Activated CD8-positive, alpha-beta memory T cell treated with anti-CD3 and anti-CD28 coated beads, Interleukin-2, amount 50 U/mL, for 1 hour (primary cell): ENCODE data around the gene PMM2.
"Not testable (repeated sequence)": the region's sequence is repeated elsewhere in the genome, so short reads cannot be mapped to it uniquely, and the experiment has no call there.

Experiments used
- DNase-seq: peaks from one replicate; pipeline ENCODE4 v3.0.0-alpha.2; 2020; ENCODE audit errors: extremely low read depth

Gene PMM2

DNA sequence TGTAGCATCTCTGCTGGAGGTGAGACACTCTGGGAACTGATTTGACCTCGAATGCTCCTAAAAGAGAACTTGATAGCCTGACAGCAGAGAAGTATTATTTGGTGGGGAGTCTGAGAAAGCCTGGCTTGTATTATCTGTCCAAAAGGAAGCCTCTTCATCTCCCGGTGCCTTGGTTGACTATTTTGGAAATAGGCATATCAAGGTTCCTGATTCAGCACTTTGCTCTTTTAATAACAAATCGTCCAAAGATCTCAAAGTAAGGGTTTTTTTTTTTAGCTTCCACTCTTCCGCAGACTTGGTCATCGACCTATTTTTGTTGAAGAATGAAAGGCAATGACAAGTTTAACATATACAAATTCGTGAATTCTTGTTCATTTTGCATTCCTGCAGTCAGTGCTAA lies 15.0 kb upstream of the PMM2 start:
- DNase-seq: no peak

GRCh38 chr16:8785408-8785807 lies 12.2 kb upstream of the PMM2 start:
- DNase-seq: no peak

- not testable (repeated sequence) for DNase-seq
These were observed 11.3 kb upstream of the PMM2 start for GRCh38 chr16:8786316-8786715.

GRCh38 chr16:8788578-8789172 lies 9.0 kb upstream of the PMM2 start:
- no peak for DNase-seq

GRCh38 chr16:8795091-8795490 lies 2.5 kb upstream of the PMM2 start:
- no peak for DNase-seq

DNA sequence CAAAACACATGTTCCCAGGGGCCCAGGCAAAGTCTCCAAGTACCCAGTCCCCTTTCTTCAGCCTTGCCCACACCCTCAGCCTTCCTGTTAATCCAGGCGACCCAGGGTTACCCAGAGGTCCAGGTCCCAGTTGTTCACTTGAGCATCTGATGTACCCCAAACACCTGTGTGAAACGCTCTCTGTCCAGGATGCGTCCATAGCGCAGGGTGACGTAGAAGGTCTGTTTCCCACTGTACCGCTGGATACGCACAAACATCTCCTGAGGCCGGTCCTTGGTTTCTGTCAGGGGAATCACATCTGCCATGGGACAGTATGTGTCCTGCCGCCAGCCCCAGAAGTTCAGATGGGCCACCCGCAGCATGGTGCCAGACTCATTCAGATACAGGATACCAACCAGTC lies 1.8 kb upstream of the PMM2 start:
- DNase-seq: no peak

DNA sequence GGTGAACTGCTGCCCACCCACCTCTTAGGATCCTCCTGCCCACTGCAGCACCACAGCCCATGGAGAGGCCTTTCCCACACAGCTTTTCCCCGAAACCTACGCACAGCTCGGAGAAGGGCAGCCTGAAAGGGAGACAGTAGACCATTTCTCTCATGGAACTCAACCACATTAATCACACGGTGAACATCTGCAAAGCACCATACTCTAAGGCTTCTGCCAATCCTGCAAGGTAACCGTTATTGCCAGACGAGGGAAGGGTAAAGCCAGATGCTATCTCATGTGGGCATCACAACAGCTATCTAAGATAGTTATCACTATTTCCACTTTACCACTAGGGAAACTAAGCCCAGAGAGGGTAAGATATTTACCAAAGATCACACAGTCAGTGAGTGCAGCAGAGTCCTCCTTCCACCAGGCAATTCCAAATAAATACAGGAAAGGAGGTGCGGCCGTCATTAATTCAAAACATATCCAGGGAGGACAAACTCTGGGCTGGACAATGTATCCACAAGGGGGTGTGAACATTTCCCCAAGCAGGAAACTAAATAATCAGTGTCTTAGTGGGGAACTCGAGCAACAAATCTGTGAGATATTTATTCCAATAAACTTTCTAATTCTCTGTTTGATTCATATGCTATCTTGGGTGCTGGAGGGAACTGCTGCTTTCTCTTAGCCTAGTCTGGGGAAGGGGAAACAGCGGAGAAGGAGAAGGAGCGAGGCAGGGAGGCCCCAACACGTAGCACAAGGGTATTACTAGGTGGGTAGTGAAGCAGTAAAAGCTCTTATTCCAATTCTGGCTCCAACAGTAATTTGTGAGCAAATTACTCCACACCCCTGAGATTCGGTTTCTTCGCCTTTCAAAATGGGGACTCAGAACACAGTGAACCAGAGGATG lies 923 bp upstream of the PMM2 start:
- DNase-seq: no peak

GRCh38 chr16:8798174-8798527 lies 512 bp downstream of the PMM2 start:
- no peak for DNase-seq

DNA sequence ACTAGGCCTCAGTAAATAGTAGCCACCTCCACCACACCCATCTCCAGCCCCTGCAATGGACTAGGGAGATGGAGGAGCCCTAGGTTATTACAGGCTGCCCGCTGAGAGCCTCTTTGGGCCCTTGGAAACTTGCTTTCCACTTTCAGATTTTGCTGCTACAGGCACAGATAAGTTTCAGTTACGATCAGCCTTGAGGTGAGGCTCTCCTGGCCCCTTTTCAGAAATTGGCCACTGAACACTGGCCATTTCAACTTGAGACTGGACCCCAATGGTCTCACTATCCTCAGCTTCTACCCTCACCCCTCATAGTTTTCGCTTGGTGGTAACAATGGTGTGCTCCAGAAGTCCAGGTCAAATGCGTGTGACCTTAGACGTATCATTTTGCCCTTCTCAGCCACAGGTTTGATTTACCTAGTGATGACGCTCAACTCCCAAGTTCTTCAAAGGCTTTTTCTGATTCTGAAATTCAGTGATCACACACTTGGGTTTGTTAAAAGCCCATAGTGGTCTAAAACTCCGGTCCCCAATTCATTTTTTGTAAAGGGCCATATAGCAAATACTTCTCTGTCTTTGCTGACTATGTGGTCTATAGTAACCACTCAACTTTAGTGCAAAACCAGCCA lies 1.0 kb downstream of the PMM2 start:
- DNase-seq: no peak

- DNase-seq: no peak
These were observed 4.1 kb downstream of the PMM2 start for GRCh38 chr16:8801701-8802100.

GRCh38 chr16:8803733-8804132 lies 6.1 kb downstream of the PMM2 start:
- DNase-seq: not testable (repeated sequence)

GRCh38 chr16:8804313-8804712 lies 6.7 kb downstream of the PMM2 start:
- DNase-seq: no peak

DNA sequence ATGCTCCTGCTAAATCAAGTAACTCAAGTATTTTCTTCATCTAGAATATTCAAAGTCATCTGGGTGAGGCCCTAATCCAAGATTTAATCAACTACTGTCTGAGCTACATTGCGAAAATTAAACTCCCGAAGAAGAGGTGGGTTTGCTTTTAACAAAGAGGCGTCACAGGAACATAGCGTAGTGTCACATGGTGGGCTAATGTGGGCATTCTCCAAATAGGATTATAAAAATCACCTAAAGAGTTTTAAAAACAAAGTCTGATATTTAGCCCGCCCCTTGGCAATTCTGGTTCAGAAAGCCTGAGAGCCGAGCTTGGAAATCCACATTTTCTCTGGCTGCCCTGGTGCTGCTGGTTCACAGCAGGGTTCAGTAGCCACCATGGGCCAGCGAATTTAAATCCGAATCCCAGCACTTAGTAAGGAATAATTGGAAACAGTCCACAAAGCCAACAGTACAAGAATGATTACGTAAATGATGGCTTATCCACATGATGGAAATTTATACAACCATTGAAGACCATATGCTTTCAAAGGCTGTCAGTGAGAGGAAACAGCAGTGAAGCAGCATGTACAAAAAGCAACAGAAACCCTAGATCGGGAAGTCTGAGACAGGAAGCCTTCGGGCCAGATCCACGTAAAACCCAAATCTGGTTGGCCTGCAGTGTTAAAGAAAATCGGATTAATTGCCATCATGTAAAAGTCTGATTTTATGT lies 8.8 kb downstream of the PMM2 start:
- no peak for DNase-seq

DNA sequence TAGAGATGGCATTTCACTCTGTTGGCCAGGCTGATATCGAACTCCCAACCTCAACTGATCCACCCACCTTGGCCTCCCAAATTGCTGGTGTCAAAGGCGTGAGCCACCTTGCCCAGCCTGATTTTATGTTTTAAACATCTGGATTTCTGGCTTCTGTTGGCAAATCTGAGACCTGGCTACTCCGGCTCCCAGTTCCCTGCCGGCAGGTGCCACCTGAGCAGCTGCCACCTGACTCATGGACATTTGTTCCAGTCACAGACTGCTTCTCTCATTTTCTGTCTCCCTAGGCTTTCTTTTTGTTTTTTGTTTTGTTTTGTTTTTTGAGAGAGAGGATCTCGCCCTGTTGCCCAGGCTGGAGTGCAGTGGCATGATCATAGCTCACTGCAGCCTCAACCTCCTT lies 9.6 kb downstream of the PMM2 start:
- DNase-seq: no peak

- DNase-seq: no peak
These were observed 10.4 kb downstream of the PMM2 start for GRCh38 chr16:8808009-8808408.

DNA sequence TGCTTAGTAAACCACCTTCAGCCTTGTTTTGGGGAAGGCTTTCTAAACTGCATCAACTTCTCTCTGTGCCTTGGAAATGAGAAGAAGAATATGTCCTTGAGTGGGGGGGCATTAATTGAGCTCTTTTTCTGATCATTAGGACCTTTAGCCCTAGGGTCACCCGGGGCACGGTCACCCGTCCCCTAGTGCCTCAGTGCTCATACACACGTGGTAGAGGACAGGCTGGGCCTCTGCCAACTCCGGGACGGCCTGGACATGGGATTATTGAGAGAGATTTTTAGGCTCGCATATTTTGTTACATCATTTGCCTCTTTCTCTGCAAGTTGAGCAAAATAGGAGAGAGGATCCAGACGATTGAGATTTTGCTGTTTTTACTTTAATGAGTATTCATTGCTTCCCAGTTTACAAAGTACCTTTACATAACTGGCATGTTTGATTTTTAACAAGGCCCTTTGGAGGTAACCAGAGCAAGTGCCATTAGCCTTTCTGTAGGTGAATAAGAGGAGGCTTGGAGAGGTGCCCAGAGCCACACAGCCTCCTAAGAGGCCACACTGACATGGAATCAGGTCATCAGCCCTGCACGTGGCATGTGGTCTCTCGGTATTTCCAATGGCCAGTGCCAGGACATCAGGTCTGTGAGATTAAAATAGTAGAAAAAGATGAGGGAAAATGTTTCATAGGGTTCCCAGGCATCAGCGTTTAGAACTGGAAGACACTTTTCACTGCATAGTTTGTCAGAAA lies 11.1 kb downstream of the PMM2 start:
- DNase-seq: no peak

- DNase-seq: no peak
These were observed 14.7 kb downstream of the PMM2 start for GRCh38 chr16:8812162-8812843.

GRCh38 chr16:8814095-8814806 lies 16.6 kb downstream of the PMM2 start:
- no peak for DNase-seq

- no peak for DNase-seq
These were observed 19.5 kb downstream of the PMM2 start for GRCh38 chr16:8816967-8817655.
